ENCODE data around the gene ABHD1.

DNA sequence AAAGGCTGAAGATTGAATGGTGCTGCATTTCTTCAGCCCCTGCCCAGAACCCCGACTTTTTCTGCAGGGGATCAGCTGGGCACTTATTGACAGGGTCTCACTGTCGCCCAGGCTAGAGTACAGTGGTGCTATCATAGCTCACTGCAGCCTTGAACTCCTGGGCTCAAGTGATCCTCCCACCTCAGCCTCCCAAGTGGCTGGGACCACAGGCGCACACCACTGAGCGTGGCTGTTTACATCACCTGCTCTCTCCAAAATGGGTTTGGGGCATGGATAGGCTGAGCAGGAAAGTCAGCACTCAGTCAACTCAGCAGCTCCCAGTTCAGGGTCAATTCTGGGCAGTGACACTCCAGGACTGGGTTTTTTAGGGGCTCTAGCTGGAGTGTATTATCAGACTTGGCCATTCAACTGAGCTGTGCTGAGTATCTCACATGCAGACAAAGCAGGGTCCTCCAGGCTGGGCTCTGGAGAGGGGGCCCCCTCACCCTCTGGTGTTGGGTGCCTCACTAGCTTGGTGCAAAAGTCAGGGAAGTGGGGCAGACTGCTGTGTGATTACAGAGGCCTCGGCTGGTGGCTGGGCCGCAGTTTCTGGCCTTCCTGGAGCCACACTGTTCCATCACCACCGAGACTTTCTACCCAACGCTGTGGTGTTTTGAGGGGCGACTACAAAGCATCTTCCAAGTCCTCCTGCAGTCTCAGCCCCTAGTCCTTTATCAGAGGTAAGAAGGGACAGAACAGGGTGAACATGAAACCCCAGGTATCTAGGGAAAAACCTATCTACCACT, 4.5 kb downstream of the ABHD1 start:
- TF ChIP-seq, protein P1, sequence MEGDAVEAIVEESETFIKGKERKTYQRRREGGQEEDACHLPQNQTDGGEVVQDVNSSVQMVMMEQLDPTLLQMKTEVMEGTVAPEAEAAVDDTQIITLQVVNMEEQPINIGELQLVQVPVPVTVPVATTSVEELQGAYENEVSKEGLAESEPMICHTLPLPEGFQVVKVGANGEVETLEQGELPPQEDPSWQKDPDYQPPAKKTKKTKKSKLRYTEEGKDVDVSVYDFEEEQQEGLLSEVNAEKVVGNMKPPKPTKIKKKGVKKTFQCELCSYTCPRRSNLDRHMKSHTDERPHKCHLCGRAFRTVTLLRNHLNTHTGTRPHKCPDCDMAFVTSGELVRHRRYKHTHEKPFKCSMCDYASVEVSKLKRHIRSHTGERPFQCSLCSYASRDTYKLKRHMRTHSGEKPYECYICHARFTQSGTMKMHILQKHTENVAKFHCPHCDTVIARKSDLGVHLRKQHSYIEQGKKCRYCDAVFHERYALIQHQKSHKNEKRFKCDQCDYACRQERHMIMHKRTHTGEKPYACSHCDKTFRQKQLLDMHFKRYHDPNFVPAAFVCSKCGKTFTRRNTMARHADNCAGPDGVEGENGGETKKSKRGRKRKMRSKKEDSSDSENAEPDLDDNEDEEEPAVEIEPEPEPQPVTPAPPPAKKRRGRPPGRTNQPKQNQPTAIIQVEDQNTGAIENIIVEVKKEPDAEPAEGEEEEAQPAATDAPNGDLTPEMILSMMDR (IDR thresholded peaks at IDR 0.05; ENCODE audit: low read depth, low read length), result no peak
- TF ChIP-seq EZH2phosphoT487 (IDR thresholded peaks at IDR 0.05; ENCODE audit: low read depth), result no peak

Measured in OCI-LY3 (cell line).